ENCODE measurements around the gene CACNA1C. TPM values are rescaled to one million over a fixed set of nuclear protein-coding genes. Genes with fewer than 3 reads are reported as not detected.

The CACNA1C gene
- total RNA-seq, 1 experiment from 2014 or later, result 3.7 TPM

- Histone ChIP-seq H3K27ac (ENCODE audit: low read depth, low read length, poor library complexity, severe bottlenecking) (no peak overlapping the region), H3K27me3 (replicated peaks; ENCODE audit: insufficient read depth, low read depth, low read length, poor library complexity) (no peaks in the 10 kb centered on the region), H3K9me3 (ENCODE audit: low read depth, low read length, poor library complexity, severe bottlenecking) (no peaks in the 10 kb centered on the region), H3K4me3 (ENCODE audit: low read depth, low read length, poor library complexity, severe bottlenecking) (no peak overlapping the region), H3K4me1 (ENCODE audit: insufficient read depth, low read length, poor library complexity, severe bottlenecking) (no peaks in the 10 kb centered on the region), H3K36me3 (ENCODE audit: insufficient read depth, low read length, poor library complexity, severe bottlenecking) (no peaks in the 10 kb centered on the region)
- ChIA-PET CTCF (no interaction called here), POLR2A (ENCODE audit: low non-redundant PET) (no interaction called here)
- DNase-seq (ENCODE audit: low spot score), result no peak
- TF ChIP-seq EZH2 (IDR thresholded peaks at IDR 0.05; ENCODE audit: borderline replicate concordance, low read depth, low read length, poor library complexity, severe bottlenecking) (no peak), CTCF (conservative IDR thresholded peaks at IDR 0.05; ENCODE audit: low read depth, low read length) (no peak)
- intact Hi-C loops (cut with micrococcal nuclease; ENCODE audit: unreplicated experiment), result no loop called here
- no TSS peak for BruUV-seq (replicated peaks)
Observed at GRCh38 chr12:2498964-2499500, 446.2 kb downstream of the CACNA1C start.

- POLR2A ChIA-PET (ENCODE audit: low non-redundant PET), result no interaction called here
- DNase-seq (ENCODE audit: low spot score), result no peak
- H3K4me3 ChIP-seq (ENCODE audit: low read depth, low read length, poor library complexity, severe bottlenecking), result no peak overlapping the region
- CTCF ChIA-PET, result no interaction called here
- H3K36me3 ChIP-seq (ENCODE audit: insufficient read depth, low read length, poor library complexity, severe bottlenecking), result no peaks in the 10 kb centered on the region
- intact Hi-C loops (cut with micrococcal nuclease; ENCODE audit: unreplicated experiment), result no loop called here
- no peaks in the 10 kb centered on the region for H3K9me3 ChIP-seq (ENCODE audit: low read depth, low read length, poor library complexity, severe bottlenecking)
- BruUV-seq (replicated peaks), result no TSS peak
- H3K27ac ChIP-seq (ENCODE audit: low read depth, low read length, poor library complexity, severe bottlenecking), result no peak overlapping the region
- no peaks in the 10 kb centered on the region for H3K27me3 ChIP-seq (replicated peaks; ENCODE audit: insufficient read depth, low read depth, low read length, poor library complexity)
- H3K4me1 ChIP-seq (ENCODE audit: insufficient read depth, low read length, poor library complexity, severe bottlenecking), result no peaks in the 10 kb centered on the region
- TF ChIP-seq EZH2 (IDR thresholded peaks at IDR 0.05; ENCODE audit: borderline replicate concordance, low read depth, low read length, poor library complexity, severe bottlenecking) (no peak), CTCF (conservative IDR thresholded peaks at IDR 0.05; ENCODE audit: low read depth, low read length) (no peak)
Observed at GRCh38 chr12:2501464-2502191, 448.8 kb downstream of the CACNA1C start.

- no peak for DNase-seq (ENCODE audit: low spot score)
- no peak overlapping the region for H3K27ac ChIP-seq (ENCODE audit: low read depth, low read length, poor library complexity, severe bottlenecking)
- TF ChIP-seq EZH2 (IDR thresholded peaks at IDR 0.05; ENCODE audit: borderline replicate concordance, low read depth, low read length, poor library complexity, severe bottlenecking) (no peak), CTCF (conservative IDR thresholded peaks at IDR 0.05; ENCODE audit: low read depth, low read length) (no peak)
- intact Hi-C loops (cut with micrococcal nuclease; ENCODE audit: unreplicated experiment), result no loop called here
- H3K36me3 ChIP-seq (ENCODE audit: insufficient read depth, low read length, poor library complexity, severe bottlenecking), result no peaks in the 10 kb centered on the region
- ChIA-PET POLR2A (ENCODE audit: low non-redundant PET) (no interaction called here), CTCF (no interaction called here)
- H3K4me3 ChIP-seq (ENCODE audit: low read depth, low read length, poor library complexity, severe bottlenecking), result no peak overlapping the region
- no peaks in the 10 kb centered on the region for H3K9me3 ChIP-seq (ENCODE audit: low read depth, low read length, poor library complexity, severe bottlenecking)
- H3K27me3 ChIP-seq (replicated peaks; ENCODE audit: insufficient read depth, low read depth, low read length, poor library complexity), result no peaks in the 10 kb centered on the region
- no TSS peak for BruUV-seq (replicated peaks)
- H3K4me1 ChIP-seq (ENCODE audit: insufficient read depth, low read length, poor library complexity, severe bottlenecking), result peaks cover 5% of the 10 kb centered on the region
Observed at GRCh38 chr12:2503036-2503435, 450.2 kb downstream of the CACNA1C start.

Data from A673 (cell line).